Ammon's horn (tissue), 1 donor: ENCODE data around the gene MEIS1.

ENCODE experiments used
- DNase-seq: peaks from one replicate; pipeline ENCODE4 v3.0.0-alpha.2; 2016; ENCODE audit warnings: low spot score

The MEIS1 gene

DNA sequence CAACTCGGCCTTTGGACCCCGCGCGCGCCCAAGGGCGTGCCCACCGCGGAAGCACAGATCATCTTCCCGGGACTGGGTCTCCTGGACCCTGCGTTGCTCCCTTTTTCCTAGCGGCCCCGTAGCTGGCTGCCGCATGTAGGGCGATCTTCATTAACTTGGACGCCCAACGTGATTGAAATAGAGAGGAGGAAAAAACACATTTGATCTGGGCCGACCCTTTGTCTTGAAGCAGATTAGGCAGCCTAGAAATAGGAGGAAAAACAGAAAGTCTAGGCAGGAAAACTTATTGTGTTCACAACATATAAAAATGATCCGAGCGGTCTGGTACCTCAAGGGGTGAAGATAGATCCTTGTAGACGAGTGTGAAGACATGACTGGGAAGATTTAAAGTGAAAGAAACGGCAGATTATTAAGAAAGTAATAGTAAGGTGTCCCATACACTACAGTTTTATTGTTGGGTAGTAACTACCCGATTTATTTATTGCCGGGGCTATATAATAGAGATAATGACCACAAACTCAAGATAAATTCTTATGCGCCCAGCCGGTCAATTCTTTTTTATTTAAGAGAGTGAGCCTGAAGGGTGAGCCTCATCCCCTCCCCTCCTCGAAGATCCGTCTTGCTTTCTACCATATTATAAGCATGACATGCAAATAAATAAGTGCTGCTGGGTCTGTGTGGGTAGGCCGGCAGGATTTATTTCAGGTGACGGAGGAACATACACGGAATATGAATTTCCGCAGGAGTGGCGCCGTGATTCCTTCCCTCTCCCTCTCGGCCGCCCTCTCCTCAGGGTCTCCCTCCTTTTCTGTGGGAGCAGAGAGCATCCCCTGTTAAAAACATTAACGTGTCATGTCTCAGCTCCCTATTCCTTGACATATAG is 147.4 kb downstream of the MEIS1 start:
- DNase-seq: no peak

DNA sequence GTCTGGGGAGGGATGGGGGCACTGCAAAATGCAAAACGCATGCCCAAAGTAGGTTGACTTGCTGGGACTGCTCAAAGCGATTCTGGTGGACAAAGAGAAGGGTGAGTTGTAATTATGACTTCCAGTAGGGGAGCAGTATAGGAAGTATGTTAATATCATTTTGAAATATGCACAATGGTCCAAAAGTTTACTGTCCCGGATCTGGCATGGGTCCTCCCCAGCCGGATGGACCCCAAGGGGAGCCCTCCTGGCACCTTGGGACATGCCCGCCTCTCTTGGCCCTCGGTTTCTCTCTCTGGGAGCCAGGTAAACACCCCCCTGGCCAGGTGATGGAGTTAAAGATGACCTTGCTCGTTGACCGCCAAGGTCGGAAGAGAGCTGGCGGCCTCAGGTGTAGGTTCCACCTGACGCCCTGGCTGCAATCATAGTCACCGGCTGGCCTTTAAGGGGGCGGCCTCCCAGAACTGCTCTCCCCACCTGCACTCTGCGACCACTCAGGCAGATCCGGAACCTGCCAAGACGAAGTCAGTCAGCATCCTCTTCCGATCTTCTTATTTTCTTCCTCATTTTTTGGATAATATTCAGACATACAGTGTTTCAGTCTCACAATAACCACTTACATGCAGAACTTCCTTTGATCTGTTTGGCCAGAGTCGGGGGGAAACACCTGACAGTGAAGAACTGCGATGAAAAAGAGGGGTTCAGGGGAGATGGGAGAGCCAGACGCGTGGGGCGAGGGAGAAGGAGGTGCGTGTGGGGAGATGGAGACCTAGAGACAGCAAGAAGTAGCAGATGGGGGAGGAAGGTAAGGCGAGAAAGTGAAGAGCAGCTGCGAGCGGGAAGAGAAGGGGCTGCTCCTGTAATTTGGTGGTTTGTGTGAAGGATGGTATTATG is 148.3 kb downstream of the MEIS1 start:
- no peak for DNase-seq

GRCh38 chr2:66583881-66584280 is 149.0 kb downstream of the MEIS1 start:
- DNase-seq: no peak

DNA sequence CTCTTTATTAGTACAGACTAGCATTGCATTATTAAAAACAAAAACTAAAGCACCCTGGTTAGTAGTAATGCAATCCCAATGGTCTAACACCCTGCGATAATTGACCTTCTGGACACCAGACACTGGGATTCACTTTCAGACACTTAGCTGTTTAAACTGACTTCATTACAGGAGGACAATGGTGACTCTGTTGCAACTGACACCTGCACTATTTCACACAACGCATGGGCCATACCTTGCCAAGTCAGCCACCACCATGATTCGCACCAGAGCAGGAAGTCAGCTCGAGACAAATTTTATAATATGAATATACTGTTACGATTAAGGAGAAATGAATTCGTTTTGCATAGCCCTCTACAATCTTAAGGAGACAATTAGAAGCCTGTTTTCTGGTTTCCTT is 150.7 kb downstream of the MEIS1 start:
- no peak for DNase-seq

GRCh38 chr2:66587216-66587615 is 152.3 kb downstream of the MEIS1 start:
- DNase-seq: no peak

- DNase-seq: no peak
These were observed 159.1 kb downstream of the MEIS1 start for GRCh38 chr2:66594001-66594400.

DNA sequence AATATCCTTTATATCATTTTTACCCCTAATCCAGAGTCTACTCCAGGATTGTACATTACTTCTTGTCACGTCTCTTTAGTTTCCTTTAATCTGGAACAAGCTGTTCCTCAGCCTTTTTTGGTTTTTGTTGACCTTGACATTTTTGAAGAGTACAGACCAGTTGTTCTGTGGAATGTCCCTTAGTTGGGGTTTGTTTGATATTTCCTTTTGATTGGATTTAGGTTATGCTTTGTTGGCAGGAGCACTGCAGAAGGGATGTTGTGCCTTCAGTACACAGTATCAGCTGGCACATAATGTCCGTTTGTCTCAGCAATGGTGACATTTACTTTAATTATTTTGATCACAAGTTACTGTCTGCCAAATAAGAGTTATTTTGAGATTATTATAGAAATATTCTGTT is 160.6 kb downstream of the MEIS1 start:
- no peak for DNase-seq

DNA sequence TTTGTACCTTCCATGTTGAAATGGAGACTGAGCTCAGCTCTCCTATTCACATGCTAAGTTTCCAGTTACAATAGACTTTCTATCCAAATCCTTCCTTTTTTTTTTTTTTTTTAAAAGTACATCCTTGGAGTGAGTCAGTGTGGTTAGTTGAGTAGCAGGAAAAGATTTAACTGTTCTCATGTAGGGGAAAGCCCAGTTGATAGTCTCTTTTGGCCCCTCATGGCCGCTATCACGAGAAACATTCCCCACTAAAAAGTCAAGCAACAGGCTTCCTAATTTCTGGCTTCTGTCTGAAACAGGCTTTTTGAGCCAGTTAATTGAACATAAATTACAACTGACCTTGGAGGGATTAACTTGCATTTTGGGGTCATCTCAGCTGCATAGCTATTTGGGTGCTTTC is 161.3 kb downstream of the MEIS1 start:
- DNase-seq: no peak

- no peak for DNase-seq
These were observed 166.7 kb downstream of the MEIS1 start for GRCh38 chr2:66601624-66602023.

- DNase-seq: no peak
These were observed 167.4 kb downstream of the MEIS1 start for GRCh38 chr2:66602341-66602740.

DNA sequence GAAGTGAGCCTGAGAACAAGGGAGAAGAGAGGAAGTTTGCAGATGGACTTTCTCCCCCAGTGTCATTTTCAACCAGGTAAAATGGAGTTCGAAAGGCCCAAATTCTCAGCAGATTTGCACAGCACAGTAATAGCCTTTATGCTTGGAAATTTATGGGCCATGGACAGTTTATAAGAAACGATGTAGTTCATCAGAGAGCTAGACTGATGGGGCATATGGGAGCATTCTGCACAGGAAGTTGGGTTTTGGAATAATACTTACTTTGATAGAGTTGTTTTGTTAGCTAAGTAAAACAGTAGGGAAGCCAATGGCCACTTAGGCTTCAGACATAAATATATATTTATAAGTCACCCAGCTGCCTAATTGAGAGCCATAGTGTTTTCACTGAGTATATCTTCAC is 169.4 kb downstream of the MEIS1 start:
- no peak for DNase-seq

- no peak for DNase-seq
These were observed 170.1 kb downstream of the MEIS1 start for GRCh38 chr2:66604976-66605375.

GRCh38 chr2:66607152-66607551 is 172.2 kb downstream of the MEIS1 start:
- DNase-seq: no peak
